ENCODE data around the gene HEATR5B.

DNA sequence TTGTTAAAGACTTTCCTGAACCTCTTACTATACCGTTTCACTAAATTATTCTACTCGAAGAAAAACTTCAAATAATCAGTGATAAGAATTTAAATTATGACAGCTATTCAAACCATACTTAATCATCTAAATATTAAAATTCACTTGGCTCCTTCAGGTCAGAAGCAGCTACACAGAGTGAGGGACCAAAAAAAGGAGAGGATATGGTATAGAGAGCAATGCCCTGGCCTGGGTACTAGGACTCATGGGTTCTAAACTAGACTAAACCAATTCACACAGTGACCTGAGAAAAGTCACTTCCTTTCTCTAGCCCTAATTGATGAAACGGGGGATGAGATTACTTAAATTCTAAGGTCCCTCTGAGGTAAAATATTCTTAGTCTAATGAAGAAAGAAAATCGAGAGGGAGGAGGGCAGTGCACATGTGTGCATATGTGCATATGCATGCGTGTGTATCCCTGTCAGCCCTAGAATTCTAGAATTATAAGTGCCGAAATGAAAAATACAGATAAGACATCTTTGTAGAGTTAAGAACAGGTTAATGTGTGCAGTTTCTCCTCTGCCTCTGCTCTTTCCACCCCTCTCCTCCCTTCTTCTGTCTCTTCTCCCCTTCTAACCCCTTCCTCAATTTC lies 129.1 kb downstream of the HEATR5B start:
- TF ChIP-seq, protein P1, sequence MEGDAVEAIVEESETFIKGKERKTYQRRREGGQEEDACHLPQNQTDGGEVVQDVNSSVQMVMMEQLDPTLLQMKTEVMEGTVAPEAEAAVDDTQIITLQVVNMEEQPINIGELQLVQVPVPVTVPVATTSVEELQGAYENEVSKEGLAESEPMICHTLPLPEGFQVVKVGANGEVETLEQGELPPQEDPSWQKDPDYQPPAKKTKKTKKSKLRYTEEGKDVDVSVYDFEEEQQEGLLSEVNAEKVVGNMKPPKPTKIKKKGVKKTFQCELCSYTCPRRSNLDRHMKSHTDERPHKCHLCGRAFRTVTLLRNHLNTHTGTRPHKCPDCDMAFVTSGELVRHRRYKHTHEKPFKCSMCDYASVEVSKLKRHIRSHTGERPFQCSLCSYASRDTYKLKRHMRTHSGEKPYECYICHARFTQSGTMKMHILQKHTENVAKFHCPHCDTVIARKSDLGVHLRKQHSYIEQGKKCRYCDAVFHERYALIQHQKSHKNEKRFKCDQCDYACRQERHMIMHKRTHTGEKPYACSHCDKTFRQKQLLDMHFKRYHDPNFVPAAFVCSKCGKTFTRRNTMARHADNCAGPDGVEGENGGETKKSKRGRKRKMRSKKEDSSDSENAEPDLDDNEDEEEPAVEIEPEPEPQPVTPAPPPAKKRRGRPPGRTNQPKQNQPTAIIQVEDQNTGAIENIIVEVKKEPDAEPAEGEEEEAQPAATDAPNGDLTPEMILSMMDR (conservative IDR thresholded peaks at IDR 0.05 in 1 of 2, IDR thresholded peaks at IDR 0.05 in 1 of 2; ENCODE audit: low read depth in 1 of 2, low read length in 2 of 2), result no peak
- no peak for TF ChIP-seq EZH2 (IDR thresholded peaks at IDR 0.05; ENCODE audit: low read length, missing control alignments)
